Effector CD4-positive, alpha-beta T cell (primary cell): ENCODE data around the gene LAMA5.

Source experiments
- DNase-seq: peaks from one replicate; pipeline ENCODE4 v3.0.0-alpha.2; 2020

LAMA5 gene

GRCh38 chr20:62359043-62359490 lies 8.0 kb downstream of the LAMA5 start:
- no peak for DNase-seq

GRCh38 chr20:62358171-62359042 lies 8.7 kb downstream of the LAMA5 start:
- DNase-seq = no peak

DNA sequence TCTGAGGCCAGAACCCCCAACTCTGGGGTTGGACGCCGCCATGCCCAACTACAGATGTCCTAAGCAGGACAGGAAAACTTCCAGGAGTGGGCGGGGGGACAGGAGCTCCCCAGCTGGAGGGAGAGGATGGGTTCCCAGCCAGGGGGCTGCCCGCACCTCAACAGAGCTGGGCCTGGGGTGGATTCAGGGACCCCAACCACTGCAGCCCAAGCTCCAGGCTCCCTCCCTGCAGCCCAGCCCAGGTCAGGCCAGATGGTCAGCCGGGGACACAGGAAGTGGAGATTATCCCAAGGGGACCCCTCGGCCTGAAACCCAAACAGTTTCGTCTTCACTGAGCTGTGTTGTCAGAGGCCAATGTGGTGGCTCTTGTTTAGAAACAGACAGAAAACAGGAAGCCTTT lies 9.4 kb downstream of the LAMA5 start:
- no peak for DNase-seq

DNA sequence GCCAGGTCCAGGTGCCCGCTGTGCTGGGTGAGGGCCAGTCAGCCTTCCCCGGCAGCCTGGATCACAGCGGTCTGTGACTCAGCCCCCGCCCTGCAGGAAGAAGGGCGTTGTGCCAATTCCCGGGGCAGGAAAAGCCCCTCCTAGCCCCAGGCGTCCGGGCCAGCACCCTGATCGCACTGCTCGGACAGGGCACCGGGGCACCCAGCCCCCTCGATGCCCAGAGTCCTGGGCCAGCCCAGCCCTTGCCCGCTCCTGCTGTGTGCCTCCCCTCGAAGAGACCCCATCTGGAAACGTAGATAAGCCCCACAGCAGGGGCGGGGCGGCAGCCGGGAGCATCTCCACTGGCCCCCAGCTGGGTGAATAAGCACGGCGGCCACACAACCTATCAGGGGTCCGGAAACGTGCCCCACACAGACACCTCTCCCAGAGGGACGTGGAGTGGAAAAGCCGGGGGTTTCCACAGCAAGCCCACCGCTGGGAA lies 9.9 kb downstream of the LAMA5 start:
- DNase-seq = no peak

DNA sequence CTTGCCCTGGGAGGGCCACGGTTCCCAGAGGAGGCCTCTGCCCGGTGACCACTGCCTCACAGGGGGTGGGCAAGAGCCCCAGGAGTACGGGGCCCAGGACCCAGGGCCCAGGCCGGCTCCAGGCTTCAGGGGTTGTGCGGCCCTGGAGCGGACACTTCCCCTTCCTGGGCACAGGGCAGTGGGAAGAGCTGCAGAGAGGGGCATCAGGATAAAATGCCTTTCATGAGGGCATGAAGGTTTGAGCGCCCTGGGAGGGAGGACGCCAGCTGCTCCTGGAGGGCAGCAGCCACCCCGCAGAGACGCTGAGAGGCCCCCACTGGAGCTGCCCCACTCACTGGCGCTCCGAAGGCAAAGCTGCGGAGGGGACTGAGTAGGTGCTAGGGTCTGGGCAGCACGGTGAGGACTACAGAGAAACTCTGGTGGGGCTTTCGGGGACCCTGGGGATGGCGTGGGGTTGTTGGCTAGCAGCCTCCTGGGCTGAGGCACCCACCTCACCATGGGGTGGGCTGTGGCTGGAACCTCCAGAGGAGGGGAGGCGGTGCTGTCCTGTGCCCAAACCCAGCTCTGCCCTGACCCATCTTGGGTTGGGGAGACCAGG lies 10.4 kb downstream of the LAMA5 start:
- no peak for DNase-seq

- no peak for DNase-seq
Observed at GRCh38 chr20:62355878-62356588, 11.1 kb downstream of the LAMA5 start.

- DNase-seq = no peak
Observed at GRCh38 chr20:62355516-62355877, 11.6 kb downstream of the LAMA5 start.

- no peak for DNase-seq
Observed at GRCh38 chr20:62354811-62355341, 12.2 kb downstream of the LAMA5 start.

DNA sequence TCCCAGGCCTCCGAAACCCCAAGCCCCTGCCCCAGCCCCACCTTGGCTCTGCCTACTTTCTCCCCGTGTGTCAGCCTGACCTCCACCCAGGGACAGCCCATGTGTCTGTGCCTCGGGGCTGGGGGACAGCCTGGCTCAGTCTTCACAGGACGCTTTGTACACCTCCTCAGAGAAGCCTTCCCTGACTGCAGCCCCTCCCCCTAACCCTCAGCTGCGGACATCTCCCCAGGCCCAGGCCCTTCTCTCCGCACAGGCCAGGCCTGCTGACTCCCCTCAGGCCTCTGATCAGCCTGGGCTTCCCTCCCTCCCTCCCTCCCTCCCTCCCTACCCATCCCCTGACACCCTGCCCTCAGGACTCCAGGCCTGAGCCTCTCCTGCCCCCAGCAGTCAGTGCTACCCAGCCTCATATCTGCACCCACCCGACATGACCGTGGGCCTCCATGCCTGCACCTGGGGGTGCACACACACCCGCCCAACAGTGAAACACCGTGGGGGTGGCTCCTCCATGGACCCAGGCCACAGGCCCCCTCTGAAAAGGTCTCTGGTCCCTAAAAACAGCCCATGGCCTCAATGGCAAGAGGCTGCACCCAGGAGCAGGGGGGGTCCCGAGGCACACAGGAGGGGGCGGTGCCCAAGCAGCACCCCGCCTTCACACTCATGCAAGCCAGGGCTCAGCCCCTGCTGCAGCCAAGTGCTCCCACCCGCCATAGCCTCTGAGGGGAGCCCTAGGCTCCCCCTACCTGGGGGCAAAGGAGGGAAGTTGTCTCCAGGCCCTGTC lies 12.9 kb downstream of the LAMA5 start:
- DNase-seq = no peak

- no peak for DNase-seq
Observed at GRCh38 chr20:62353289-62354030, 13.7 kb downstream of the LAMA5 start.

GRCh38 chr20:62352402-62353288 lies 14.5 kb downstream of the LAMA5 start:
- no peak for DNase-seq

DNA sequence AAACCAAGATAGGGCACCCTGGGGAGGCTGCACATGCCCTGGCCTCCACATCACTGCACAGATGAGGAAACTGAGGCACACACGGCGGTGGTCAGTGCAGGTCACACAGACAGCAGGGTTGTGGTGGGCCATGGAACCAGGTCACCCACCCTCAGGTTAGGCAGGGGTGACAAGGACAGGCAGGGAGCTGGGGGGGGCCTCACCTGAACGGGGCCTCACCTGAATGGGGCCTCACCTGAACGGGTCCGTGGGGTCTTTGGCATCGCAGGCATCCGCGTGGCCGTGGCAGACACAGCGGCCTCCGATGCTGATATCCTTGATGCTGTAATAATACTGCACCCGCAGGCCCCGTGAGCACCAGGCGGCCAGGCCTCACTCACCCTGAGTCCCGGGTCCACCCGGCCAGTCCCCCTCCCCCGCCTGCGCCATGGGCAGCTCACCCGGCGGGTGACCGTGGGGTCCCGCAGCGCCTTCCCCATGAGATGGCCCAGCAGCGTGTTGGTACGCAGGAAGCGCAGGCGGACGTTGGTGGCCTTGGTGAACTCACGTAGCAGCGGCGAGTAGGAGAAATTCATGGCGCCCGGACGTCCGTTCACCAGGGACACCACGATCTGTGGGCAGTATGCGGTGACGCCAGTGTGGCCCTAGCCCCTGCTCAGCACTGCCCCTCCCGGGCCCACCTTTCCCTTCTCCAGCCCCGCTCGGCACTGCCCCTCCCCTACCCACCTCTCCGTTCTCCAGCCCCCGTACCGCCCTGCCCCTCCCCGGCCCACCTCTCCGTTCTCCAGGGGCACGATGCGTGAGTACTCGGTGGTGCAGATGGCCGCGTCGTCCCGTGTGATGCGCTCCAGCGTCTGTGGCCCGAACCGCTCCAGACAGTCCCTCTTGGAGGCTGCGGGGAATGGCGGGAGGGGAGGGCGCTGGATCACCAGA lies 15.4 kb downstream of the LAMA5 start:
- DNase-seq = no peak

GRCh38 chr20:62350629-62351422 lies 16.3 kb downstream of the LAMA5 start:
- no peak for DNase-seq

GRCh38 chr20:62350098-62350628 lies 16.9 kb downstream of the LAMA5 start:
- no peak for DNase-seq

GRCh38 chr20:62349556-62350097 lies 17.5 kb downstream of the LAMA5 start:
- no peak for DNase-seq

- DNase-seq = no peak
Observed at GRCh38 chr20:62348604-62349003, 18.5 kb downstream of the LAMA5 start.

DNA sequence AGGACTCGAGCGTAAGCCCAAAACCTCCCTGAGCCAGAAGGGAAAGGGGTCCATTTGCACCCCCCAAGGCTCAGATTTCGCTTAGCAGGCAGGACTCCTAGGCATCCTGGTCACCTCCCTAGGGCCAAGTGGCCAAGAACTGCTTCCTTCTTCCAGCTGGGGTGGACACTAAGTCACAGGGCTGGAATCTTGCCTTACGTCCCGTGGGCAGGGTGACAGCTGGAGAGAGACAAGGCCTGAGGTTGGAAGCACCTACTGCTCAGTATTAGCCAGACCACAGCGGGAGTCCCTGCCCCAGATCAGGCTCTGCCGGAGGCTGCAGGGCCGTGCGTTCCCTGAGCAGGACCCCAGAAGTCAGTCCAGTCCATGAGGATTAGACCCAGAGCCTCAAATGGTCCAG lies 19.7 kb downstream of the LAMA5 start:
- DNase-seq = no peak

- DNase-seq = no peak
Observed at GRCh38 chr20:62347151-62347404, 20.0 kb downstream of the LAMA5 start.
